Stimulated activated CD4-positive, alpha-beta T cell treated with anti-CD3 and anti-CD28 coated beads, TNF-alpha, amount 100 ng/mL, for 48 hours (primary cell): ENCODE measurements around the gene COL25A1.
"Not testable (repeated sequence)": the region's sequence is repeated elsewhere in the genome, so short reads cannot be mapped to it uniquely, and the experiment has no call there.

Experiments used
- DNase-seq, 3 donors: peaks; one replicate each; pipeline ENCODE4 v3.0.0-alpha.2; 2020; ENCODE audit warnings: low read depth in 3 of 3

The COL25A1 gene

GRCh38 chr4:108954880-108955279 lies 347.6 kb downstream of the COL25A1 start:
- DNase-seq = no peak

- no peak for DNase-seq
Observed at GRCh38 chr4:108953941-108954340, 348.5 kb downstream of the COL25A1 start.

- DNase-seq = no peak
Observed at GRCh38 chr4:108950158-108950915, 352.1 kb downstream of the COL25A1 start.

- DNase-seq = no peak
Observed at GRCh38 chr4:108947526-108947925, 354.9 kb downstream of the COL25A1 start.

- no peak for DNase-seq
Observed at GRCh38 chr4:108946237-108946636, 356.2 kb downstream of the COL25A1 start.

GRCh38 chr4:108943976-108944591 lies 358.4 kb downstream of the COL25A1 start:
- DNase-seq = no peak

GRCh38 chr4:108943371-108943770 lies 359.1 kb downstream of the COL25A1 start:
- DNase-seq = no peak

GRCh38 chr4:108941904-108942430 lies 360.5 kb downstream of the COL25A1 start:
- no peak for DNase-seq

- DNase-seq = no peak
Observed at GRCh38 chr4:108940634-108941033, 361.8 kb downstream of the COL25A1 start.

GRCh38 chr4:108940149-108940548 lies 362.3 kb downstream of the COL25A1 start:
- DNase-seq = no peak

GRCh38 chr4:108937066-108937465 lies 365.4 kb downstream of the COL25A1 start:
- DNase-seq = no peak

- not testable (repeated sequence) for DNase-seq
Observed at GRCh38 chr4:108933925-108934324, 368.5 kb downstream of the COL25A1 start.

- DNase-seq = no peak
Observed at GRCh38 chr4:108933046-108933445, 369.4 kb downstream of the COL25A1 start.

- no peak for DNase-seq
Observed at GRCh38 chr4:108931926-108932325, 370.5 kb downstream of the COL25A1 start.

GRCh38 chr4:108930186-108930585 lies 372.3 kb downstream of the COL25A1 start:
- DNase-seq = no peak

GRCh38 chr4:108926781-108927180 lies 375.7 kb downstream of the COL25A1 start:
- DNase-seq = no peak

- DNase-seq = no peak
Observed at GRCh38 chr4:108926061-108926460, 376.4 kb downstream of the COL25A1 start.

- DNase-seq = no peak
Observed at GRCh38 chr4:108922191-108922590, 380.3 kb downstream of the COL25A1 start.

- no peak for DNase-seq
Observed at GRCh38 chr4:108920395-108921087, 381.9 kb downstream of the COL25A1 start.

GRCh38 chr4:108919226-108919893 lies 383.1 kb downstream of the COL25A1 start:
- DNase-seq = no peak

GRCh38 chr4:108917255-108917654 lies 385.2 kb downstream of the COL25A1 start:
- DNase-seq = no peak

GRCh38 chr4:108916638-108917037 lies 385.8 kb downstream of the COL25A1 start:
- no peak for DNase-seq
